AG04449 (cell line): Measurements from ENCODE around the gene PPM1H.

Experiments
- CTCF ChIA-PET: fragments of 350-600 bp; formaldehyde crosslinking; extraction: SDS; loops from one replicate; lab custom pipeline; 2021; ENCODE audit warnings: antibody characterized with exemption; lab: Yijun Ruan, JAX
- POLR2A ChIA-PET: fragments of 400-600, 350-600 bp; formaldehyde crosslinking; extraction: SDS; loops from one replicate; lab custom pipeline; 2020; ENCODE audit warnings: antibody characterized with exemption, inconsistent platforms; lab: Yijun Ruan, JAX
- DNase-seq: peaks from one replicate; pipeline ENCODE4 v3.0.0-alpha.2; 2010; ENCODE audit warnings: low read depth, low spot score
- H3K4me3 ChIP-seq: 2 replicates; pipeline ENCODE4 v1.5.1; 2011; ENCODE audit warnings: low read depth, mild to moderate bottlenecking, control low read depth, low read length
- CTCF ChIP-seq: IDR thresholded peaks from one replicate; pipeline ENCODE4 v1.5.1; 2011; ENCODE audit warnings: mild to moderate bottlenecking, moderate library complexity, low read length, control low read depth, inconsistent platforms; ENCODE audit not compliant: insufficient read depth; ENCODE audit errors: missing control alignments

PPM1H gene

GRCh38 chr12:62748941-62749468 lies 185.9 kb downstream of the PPM1H start:
- TF ChIP-seq CTCF, result no peak
- H3K4me3 ChIP-seq, result no peak overlapping the region
- ChIA-PET POLR2A (interaction anchor here (1.6 kb wide), 1 partner anchor 146 kb away, joined by 3 read pairs; no protein-coding TSS in a partner anchor), CTCF (no interaction called here)
- no peak for DNase-seq

- no peak for TF ChIP-seq CTCF
- ChIA-PET POLR2A (interaction anchor here (1.3 kb wide), 1 partner anchor 141 kb away, joined by 4 read pairs; no protein-coding TSS in a partner anchor), CTCF (no interaction called here)
- H3K4me3 ChIP-seq, result no peak overlapping the region
- no peak for DNase-seq
Measured at GRCh38 chr12:62744551-62744950, 190.4 kb downstream of the PPM1H start.

GRCh38 chr12:62739266-62740015 lies 195.5 kb downstream of the PPM1H start:
- no peak for TF ChIP-seq CTCF
- ChIA-PET POLR2A (interaction anchor here (1.8 kb wide), 1 partner anchor 136 kb away, joined by 4 read pairs; no protein-coding TSS in a partner anchor), CTCF (interaction anchor here (1.3 kb wide), 1 partner anchor 20 kb away, joined by 5 read pairs; no protein-coding TSS in a partner anchor)
- no peak for DNase-seq
- H3K4me3 ChIP-seq, result no peak overlapping the region

- ChIA-PET CTCF (interaction anchor here (1.3 to 1.4 kb wide), 3 partner anchors 9 to 136 kb away, joined by 3 to 4 read pairs (median 4); no protein-coding TSS in a partner anchor), POLR2A (interaction anchor here (1.8 kb wide), 1 partner anchor 135 kb away, joined by 4 read pairs; no protein-coding TSS in a partner anchor)
- no peak for TF ChIP-seq CTCF
- no peak overlapping the region for H3K4me3 ChIP-seq
- DNase-seq, result no peak
Measured at GRCh38 chr12:62738616-62739015, 196.3 kb downstream of the PPM1H start.

- H3K4me3 ChIP-seq, result no peak overlapping the region
- TF ChIP-seq CTCF, result no peak
- POLR2A ChIA-PET, result no interaction called here
- DNase-seq, result no peak
- CTCF ChIA-PET, result interaction anchor here (1.3 to 1.4 kb wide), 4 partner anchors 9 to 156 kb away, joined by 3 to 4 read pairs (median 4); no protein-coding TSS in a partner anchor
Measured at GRCh38 chr12:62738105-62738504, 196.8 kb downstream of the PPM1H start.

- ChIA-PET CTCF (interaction anchor here (1.3 to 1.4 kb wide), 4 partner anchors 10 to 156 kb away, joined by 3 to 4 read pairs (median 4); no protein-coding TSS in a partner anchor), POLR2A (interaction anchor here (1.0 kb wide), 1 partner anchor 135 kb away, joined by 5 read pairs; no protein-coding TSS in a partner anchor)
- no peak for TF ChIP-seq CTCF
- no peak overlapping the region for H3K4me3 ChIP-seq
- DNase-seq, result no peak
Measured at GRCh38 chr12:62737615-62738014, 197.3 kb downstream of the PPM1H start.
